Endothelial cell of umbilical vein (primary cell): Measurements from ENCODE around the gene MTA1. TPM values are rescaled to one million over a fixed set of nuclear protein-coding genes. Genes with fewer than 3 reads are reported as not detected.

Experiments
- BruUV-seq: library from RNA; stranded (reverse); fragments of 400-500 nt; replicated peaks from 2 replicates; lab custom pipeline; 2021; lab: Mats Ljungman, UMichigan
- CTCF ChIA-PET: fragments of 300-600, 350-600 bp; sonication (Branson Sonifier 250); formaldehyde crosslinking; loops from one replicate; lab custom pipeline; 2021; ENCODE audit warnings: antibody characterized with exemption, inconsistent platforms; lab: Charles Lee
- POLR2A ChIA-PET: fragments of 300-600, 350-600 bp; sonication (Branson Sonifier 250); formaldehyde crosslinking; loops from one replicate; lab custom pipeline; 2021; ENCODE audit warnings: antibody characterized with exemption, inconsistent platforms; lab: Charles Lee
- DNase-seq: peaks from one replicate; pipeline ENCODE4 v3.0.0-alpha.2; 2011; ENCODE audit warnings: low read depth, low spot score
- FAIRE-seq: peaks from 2 replicates; lab custom pipeline; 2011; peaks lifted over from hg19 to GRCh38; lab: Jason Lieb, UNC
- H2AFZ ChIP-seq: 2 replicates; pipeline ENCODE4 v1.6.0; 2012; ENCODE audit warnings: low read depth, low read length, control low read depth, inconsistent platforms
- H3K27ac ChIP-seq: 2 replicates; pipeline ENCODE4 v1.5.1; 2011; ENCODE audit warnings: low read depth, mild to moderate bottlenecking, control low read depth, low read length, moderate library complexity; ENCODE audit not compliant: insufficient read depth
- H3K27me3 ChIP-seq, 2 experiments: 2 replicates each; pipeline versions ENCODE4 v1.6.0 to v1.6.1; 2011; ENCODE audit warnings: low read length in 2 of 2, mixed read lengths in 1 of 2; ENCODE audit not compliant: control insufficient read depth in 2 of 2, insufficient read depth in 2 of 2
- H3K36me3 ChIP-seq, 2 experiments: 2 replicates in 1 of 2; 3 replicates in 1 of 2; pipeline ENCODE4 v1.5.1; 2011; ENCODE audit warnings: low read length in 2 of 2, mild to moderate bottlenecking in 1 of 2, moderate library complexity in 1 of 2; ENCODE audit not compliant: control insufficient read depth in 2 of 2, insufficient read depth in 2 of 2; ENCODE audit errors: extremely low read depth in 1 of 2
- H3K4me1 ChIP-seq: 3 replicates; pipeline ENCODE4 v1.5.1; 2011; ENCODE audit warnings: mild to moderate bottlenecking, low read length; ENCODE audit not compliant: control insufficient read depth, insufficient read depth; ENCODE audit errors: extremely low read depth
- H3K4me2 ChIP-seq: 2 replicates; pipeline ENCODE4 v1.6.1; 2011; ENCODE audit warnings: low read length, control low read depth, mixed read lengths; ENCODE audit not compliant: insufficient read depth
- H3K4me3 ChIP-seq, 3 experiments: fragments of 200-600 bp in 1 of 3; sonication (generic), shearing (Covaris generic) in 1 of 3; replicated peaks in 1 of 3; 2 replicates each; pipeline ENCODE4 v1.5.1; 2011 to 2016; ENCODE audit warnings: control low read depth in 3 of 3, low read length in 3 of 3, mild to moderate bottlenecking in 2 of 3, inconsistent platforms in 1 of 3, low read depth in 1 of 3, moderate library complexity in 1 of 3; ENCODE audit not compliant: insufficient read depth in 1 of 3
- H3K79me2 ChIP-seq: 2 replicates; pipeline ENCODE4 v1.6.0; 2012; ENCODE audit warnings: low read length, inconsistent platforms; ENCODE audit not compliant: control insufficient read depth, insufficient read depth
- H3K9ac ChIP-seq: replicated peaks from 2 replicates; pipeline ENCODE3; 2011; ENCODE audit warnings: low read length, control low read depth; ENCODE audit not compliant: insufficient read depth; ENCODE audit errors: extremely low read depth
- H3K9me1 ChIP-seq: replicated peaks from 3 replicates; pipeline ENCODE4 v1.6.0; 2011; ENCODE audit warnings: mild to moderate bottlenecking, low read length; ENCODE audit not compliant: control insufficient read depth, insufficient read depth; ENCODE audit errors: extremely low read depth
- H3K9me3 ChIP-seq: replicated peaks from 2 replicates; pipeline ENCODE4 v1.5.1; 2012; ENCODE audit warnings: low read length, inconsistent platforms; ENCODE audit not compliant: control insufficient read depth, insufficient read depth
- H4K20me1 ChIP-seq: replicated peaks from 2 replicates; pipeline ENCODE3; 2011; ENCODE audit warnings: mild to moderate bottlenecking, low read length; ENCODE audit not compliant: control insufficient read depth, insufficient read depth; ENCODE audit errors: extremely low read depth
- EZH2 ChIP-seq: IDR thresholded peaks from 2 replicates; pipeline ENCODE4 v1.6.1; 2012; ENCODE audit warnings: borderline replicate concordance, low read depth, mild to moderate bottlenecking, moderate library complexity, low read length, inconsistent platforms; ENCODE audit not compliant: severe bottlenecking
- FOS ChIP-seq: IDR thresholded peaks from 2 replicates; pipeline ENCODE4 v1.6.1; 2011; ENCODE audit warnings: mild to moderate bottlenecking, low read length, moderate library complexity, borderline replicate concordance; ENCODE audit not compliant: insufficient read depth
- GATA2 ChIP-seq: IDR thresholded peaks from 2 replicates; pipeline ENCODE4 v1.7.0; 2011; ENCODE audit warnings: low read depth, mild to moderate bottlenecking, moderate library complexity, mixed read lengths, low read length; ENCODE audit not compliant: insufficient read length, insufficient read depth
- JUN ChIP-seq: IDR thresholded peaks from 2 replicates; pipeline ENCODE4 v1.6.1; 2011; ENCODE audit warnings: borderline replicate concordance, low read depth; ENCODE audit not compliant: insufficient read length, insufficient read depth
- MYC ChIP-seq: IDR thresholded peaks from one replicate; pipeline ENCODE4 v1.6.1; 2011; ENCODE audit warnings: mild to moderate bottlenecking, low read depth, low read length
- POLR2A ChIP-seq: IDR thresholded peaks from 2 replicates; pipeline ENCODE4 v1.6.1; 2012; ENCODE audit warnings: low read depth, mild to moderate bottlenecking, control low read depth, low read length
- POLR2AphosphoS5 ChIP-seq: IDR thresholded peaks from 2 replicates; pipeline ENCODE4 v1.6.1; 2012; ENCODE audit warnings: low read depth, mild to moderate bottlenecking, control low read depth, low read length, moderate library complexity; ENCODE audit not compliant: insufficient read depth
- dilution Hi-C: fragments of 300-500 bp; cut with MboI; formaldehyde crosslinking; loops from one replicate; pipeline ENCODE4 v1.15.0; 2019; ENCODE audit warnings: low sequenced_read_pairs; ENCODE audit not compliant: extremely low pct_ligation_motif_present
- intact Hi-C: fragments of 100-400 bp; cut with micrococcal nuclease; formaldehyde crosslinking; loops from one replicate; pipeline ENCODE4 v1.10.0; 2022
- polyA plus RNA-seq, 4 experiments: library from polyadenylated mRNA; depleted of rRNA in 3 of 4; stranded (reverse) in 3 of 4; unstranded in 1 of 4; fragments of >200 nt; gene quantifications; 2 replicates each; pipeline versions ENCODE4 v1.2.1 to v1.2.3, GENCODE V29; 2011 to 2012; ENCODE audit warnings: missing spikeins in 1 of 4
- total RNA-seq: library from RNA; stranded (reverse); gene quantifications from 2 replicates; pipeline ENCODE4 v1.2.3, GENCODE V29; 2021
- TF ChIP-seq, protein P1 (sequence below): IDR thresholded peaks from 2 replicates; pipeline ENCODE4 v1.6.1; 2011; ENCODE audit not compliant: insufficient read depth, insufficient read length
- TF ChIP-seq, protein P2 (sequence below), 2 donors: IDR thresholded peaks; 1 replicate in 1 of 2; 2 replicates in 1 of 2; pipeline ENCODE4 v1.5.1; 2011; ENCODE audit warnings: low read length in 2 of 2, mild to moderate bottlenecking in 2 of 2, moderate library complexity in 2 of 2, control low read depth in 1 of 2, inconsistent platforms in 1 of 2, low read depth in 1 of 2; ENCODE audit not compliant: insufficient read depth in 1 of 2; ENCODE audit errors: extremely low read depth in 1 of 2

The MTA1 gene
- total and polyA plus RNA-seq, 2 donors (not counting 3 experiments of a cell fraction or from before 2014, with no cell fraction given) = 85.2 to 167 TPM

DNA sequence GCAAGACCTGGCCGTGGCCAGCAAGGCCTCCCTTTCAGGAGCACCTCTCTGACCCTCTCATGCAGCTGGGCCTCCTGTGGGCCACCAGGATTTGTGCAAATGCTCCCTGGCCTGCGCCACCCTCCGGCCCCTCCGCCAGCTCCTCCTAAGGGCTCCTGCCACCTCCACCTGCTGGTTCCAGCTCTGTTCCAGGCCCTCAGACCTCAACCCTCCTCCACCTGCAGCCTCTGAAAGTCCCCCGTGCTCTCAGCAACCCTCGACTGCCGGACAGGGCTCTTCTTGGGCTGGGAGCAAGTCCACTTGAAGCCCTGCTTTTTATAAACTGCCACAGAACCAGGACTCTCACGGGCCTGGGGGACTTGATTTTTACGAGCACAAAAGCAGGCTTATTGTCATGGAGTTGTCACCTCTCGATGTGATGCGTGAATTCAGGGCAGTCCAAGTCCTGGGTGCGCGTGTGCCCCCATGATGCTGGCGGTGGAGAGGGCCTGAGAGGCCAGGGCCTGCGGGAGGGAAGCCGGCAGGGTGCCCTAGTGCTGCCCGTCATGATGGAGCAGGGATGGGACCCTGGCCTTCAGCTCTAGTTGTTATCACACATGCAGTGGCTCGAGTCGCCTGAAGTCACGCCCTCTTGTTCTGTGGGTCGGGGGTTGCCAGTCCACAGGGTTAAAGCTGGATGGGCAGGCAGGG lies 80.6 kb downstream of the MTA1 start:
- Histone ChIP-seq H3K9me3 (no peaks in the 10 kb centered on the region), H3K36me3 (no peaks in the 10 kb centered on the region), H3K9me1 (no peaks in the 10 kb centered on the region), H3K27me3 (no peaks in the 10 kb centered on the region), H3K4me3 (no peak overlapping the region), H4K20me1 (no peaks in the 10 kb centered on the region), H3K9ac (no peak overlapping the region), H3K27ac (no peak overlapping the region), H2AFZ (no peak overlapping the region), H3K79me2 (no peaks in the 10 kb centered on the region), H3K4me2 (no peak overlapping the region), H3K4me1 (no peaks in the 10 kb centered on the region)
- no TSS peak for BruUV-seq
- dilution Hi-C loops (no loop called here), intact Hi-C loops (no loop called here)
- CTCF ChIA-PET = no interaction called here
- TF ChIP-seq POLR2AphosphoS5 (no peak), JUN (no peak)
- TF ChIP-seq, protein P1, sequence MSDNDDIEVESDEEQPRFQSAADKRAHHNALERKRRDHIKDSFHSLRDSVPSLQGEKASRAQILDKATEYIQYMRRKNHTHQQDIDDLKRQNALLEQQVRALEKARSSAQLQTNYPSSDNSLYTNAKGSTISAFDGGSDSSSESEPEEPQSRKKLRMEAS = no peak
- POLR2A ChIA-PET = no interaction called here
- FAIRE-seq = no peak
- no peak for DNase-seq

DNA sequence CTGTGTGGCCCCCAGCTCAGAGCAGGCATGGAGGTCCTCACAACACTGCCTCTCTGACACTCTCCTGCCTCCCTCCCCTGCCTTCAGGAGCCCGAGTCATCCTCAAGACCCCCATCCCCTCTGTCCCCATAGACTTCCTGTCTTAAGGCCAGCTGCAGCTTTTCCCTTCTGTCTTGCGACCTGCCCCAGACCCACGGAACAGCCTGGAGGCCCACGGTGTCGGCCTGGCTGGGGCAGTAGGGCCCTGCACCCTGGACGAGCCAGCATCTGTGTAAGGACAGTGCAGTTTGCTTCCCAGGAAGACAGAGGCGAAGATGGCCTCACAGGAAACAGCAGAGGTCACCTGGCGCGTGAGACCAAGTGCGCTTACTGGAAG lies 81.1 kb downstream of the MTA1 start:
- Histone ChIP-seq H3K27me3 (no peaks in the 10 kb centered on the region), H3K4me1 (no peaks in the 10 kb centered on the region), H3K4me3 (no peak overlapping the region), H3K9me3 (no peaks in the 10 kb centered on the region), H3K36me3 (no peaks in the 10 kb centered on the region), H3K9me1 (no peaks in the 10 kb centered on the region), H3K27ac (no peak overlapping the region), H3K4me2 (no peak overlapping the region), H2AFZ (no peak overlapping the region), H4K20me1 (no peaks in the 10 kb centered on the region), H3K9ac (no peak overlapping the region), H3K79me2 (no peaks in the 10 kb centered on the region)
- dilution Hi-C loops (no loop called here), intact Hi-C loops (no loop called here)
- CTCF ChIA-PET = no interaction called here
- no peak for FAIRE-seq
- BruUV-seq = no TSS peak
- POLR2A ChIA-PET = no interaction called here
- DNase-seq = no peak
- TF ChIP-seq POLR2A (no peak), FOS (no peak), GATA2 (no peak), JUN (no peak), POLR2AphosphoS5 (no peak), MYC (no peak), EZH2 (no peak)
- TF ChIP-seq, protein P2, sequence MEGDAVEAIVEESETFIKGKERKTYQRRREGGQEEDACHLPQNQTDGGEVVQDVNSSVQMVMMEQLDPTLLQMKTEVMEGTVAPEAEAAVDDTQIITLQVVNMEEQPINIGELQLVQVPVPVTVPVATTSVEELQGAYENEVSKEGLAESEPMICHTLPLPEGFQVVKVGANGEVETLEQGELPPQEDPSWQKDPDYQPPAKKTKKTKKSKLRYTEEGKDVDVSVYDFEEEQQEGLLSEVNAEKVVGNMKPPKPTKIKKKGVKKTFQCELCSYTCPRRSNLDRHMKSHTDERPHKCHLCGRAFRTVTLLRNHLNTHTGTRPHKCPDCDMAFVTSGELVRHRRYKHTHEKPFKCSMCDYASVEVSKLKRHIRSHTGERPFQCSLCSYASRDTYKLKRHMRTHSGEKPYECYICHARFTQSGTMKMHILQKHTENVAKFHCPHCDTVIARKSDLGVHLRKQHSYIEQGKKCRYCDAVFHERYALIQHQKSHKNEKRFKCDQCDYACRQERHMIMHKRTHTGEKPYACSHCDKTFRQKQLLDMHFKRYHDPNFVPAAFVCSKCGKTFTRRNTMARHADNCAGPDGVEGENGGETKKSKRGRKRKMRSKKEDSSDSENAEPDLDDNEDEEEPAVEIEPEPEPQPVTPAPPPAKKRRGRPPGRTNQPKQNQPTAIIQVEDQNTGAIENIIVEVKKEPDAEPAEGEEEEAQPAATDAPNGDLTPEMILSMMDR (IDR thresholded peaks at IDR 0.05; ENCODE audit: extremely low read depth in 1 of 2, insufficient read depth in 1 of 2, low read depth in 1 of 2, low read length in 2 of 2) = no peak
- TF ChIP-seq, protein P1 = no peak
